A549 (cell line): ENCODE measurements around the gene BACE1.

Experiments
- CTCF ChIP-seq: fragments of >200 bp; sonication (Bioruptor Twin); formaldehyde crosslinking; IDR thresholded peaks from 3 replicates; pipeline ENCODE4 v1.5.1; 2016
- EP300 ChIP-seq, 2 experiments: fragments of >200 bp; sonication (Bioruptor Twin); formaldehyde crosslinking; IDR thresholded peaks; 2 replicates in 1 of 2; 3 replicates in 1 of 2; pipeline ENCODE4 v1.6.1; 2016 to 2017
- JUN ChIP-seq, 2 experiments: fragments of >200 bp; sonication (Bioruptor Twin); formaldehyde crosslinking; IDR thresholded peaks; 2 replicates in 1 of 2; 3 replicates in 1 of 2; pipeline ENCODE4 v1.6.1; 2016 to 2017
- KDM1A ChIP-seq: fragments of 200-600 bp; sonication (generic); IDR thresholded peaks from 2 replicates; pipeline ENCODE4 v1.6.1; 2016; ENCODE audit warnings: low read depth, mild to moderate bottlenecking
- POLR2A ChIP-seq: IDR thresholded peaks from 2 replicates; pipeline ENCODE4 v1.6.1; 2012; ENCODE audit warnings: mild to moderate bottlenecking, low read length
- RAD21 ChIP-seq, 2 experiments: fragments of >200 bp in 1 of 2; sonication (Bioruptor Twin) in 1 of 2; formaldehyde crosslinking in 1 of 2; IDR thresholded peaks in 1 of 2; conservative IDR thresholded peaks in 1 of 2; 2 replicates in 1 of 2; 3 replicates in 1 of 2; pipeline ENCODE4 v1.6.1; 2012 to 2018; ENCODE audit warnings: inconsistent platforms in 1 of 2
- ZC3H11A ChIP-seq: fragments of 450-650 bp; IDR thresholded peaks from 2 replicates; pipeline ENCODE4 v1.6.1; 2014; ENCODE audit warnings: antibody characterized with exemption, mild to moderate bottlenecking
- ZSCAN20 ChIP-seq: fragments of 250-450 bp; sonication (Bioruptor Pico); IDR thresholded peaks from 2 replicates; pipeline ENCODE4 v1.8.0; 2022; ENCODE audit warnings: mild to moderate bottlenecking, moderate library complexity
- TF ChIP-seq, protein P1 (sequence below): fragments of 450-650 bp; IDR thresholded peaks from 2 replicates; pipeline ENCODE4 v1.6.1; 2014; ENCODE audit warnings: antibody characterized with exemption

DNA sequence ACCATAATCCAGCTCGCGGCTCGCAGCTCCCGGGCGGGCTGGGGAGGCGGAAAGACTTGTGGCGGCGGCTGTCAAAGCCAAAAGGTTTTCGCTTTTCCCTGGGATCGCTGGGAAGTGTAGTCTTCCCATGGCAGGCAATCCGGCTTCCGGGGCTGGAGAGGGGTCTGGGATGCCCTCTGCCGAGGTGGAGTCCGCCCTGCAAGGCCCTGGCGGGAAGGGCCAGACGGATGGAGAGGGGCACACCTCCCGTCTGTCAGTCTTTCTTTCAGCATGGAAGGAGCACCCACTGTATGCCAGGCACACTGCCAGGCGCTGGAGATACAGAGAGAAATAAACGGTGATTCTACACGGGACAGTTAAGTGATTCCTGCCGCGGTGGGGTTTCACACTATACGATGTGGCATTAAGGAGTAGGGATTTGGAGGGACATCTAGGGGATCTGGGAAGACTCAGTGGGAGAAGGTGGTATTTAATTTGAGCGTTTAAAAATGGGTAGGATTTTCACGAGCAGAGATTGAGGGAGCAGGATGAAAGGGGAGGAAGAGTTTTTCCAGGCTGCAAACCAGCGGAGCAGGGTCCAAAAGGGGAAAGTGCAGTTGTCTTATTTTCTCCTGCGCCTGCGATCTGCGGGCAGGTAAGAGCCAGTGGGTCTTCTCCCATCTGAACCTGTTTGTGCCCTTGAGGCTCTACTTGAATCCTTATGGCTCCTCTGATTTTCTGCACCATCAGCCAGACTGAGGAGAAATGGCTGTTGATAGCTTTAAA lies at the start of gene BACE1:
- TF ChIP-seq KDM1A (no peak), CTCF (peak; percentile 20; the same call in 1 of the 3 replicates), POLR2A (0 out of 2 replicates have a peak, but pooled peaks have one; percentile 22), ZC3H11A (no peak), JUN (IDR thresholded peaks at IDR 0.05) (no peak), ZSCAN20 (CRISPR knock-in tag) (no peak), EP300 (IDR thresholded peaks at IDR 0.05) (no peak), RAD21 (conservative IDR thresholded peaks at IDR 0.05 in 1 of 2, IDR thresholded peaks at IDR 0.05 in 1 of 2) (peak; percentile 14 to 24; a peak in 1 of 5 replicates)
- TF ChIP-seq, protein P1, sequence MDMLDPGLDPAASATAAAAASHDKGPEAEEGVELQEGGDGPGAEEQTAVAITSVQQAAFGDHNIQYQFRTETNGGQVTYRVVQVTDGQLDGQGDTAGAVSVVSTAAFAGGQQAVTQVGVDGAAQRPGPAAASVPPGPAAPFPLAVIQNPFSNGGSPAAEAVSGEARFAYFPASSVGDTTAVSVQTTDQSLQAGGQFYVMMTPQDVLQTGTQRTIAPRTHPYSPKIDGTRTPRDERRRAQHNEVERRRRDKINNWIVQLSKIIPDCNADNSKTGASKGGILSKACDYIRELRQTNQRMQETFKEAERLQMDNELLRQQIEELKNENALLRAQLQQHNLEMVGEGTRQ = no peak
